HG03571 (cell line): ENCODE results near the gene ANKMY1.
"Not testable (repeated sequence)": the region's sequence is repeated elsewhere in the genome, so short reads cannot be mapped to it uniquely, and the experiment has no call there.

ENCODE experiments used
- ATAC-seq: cut with Tn5 transposase; IDR thresholded peaks from one replicate; pipeline ENCODE4 v1.9.1; 2021; ENCODE audit not compliant: unreplicated experiment

ANKMY1 gene

DNA sequence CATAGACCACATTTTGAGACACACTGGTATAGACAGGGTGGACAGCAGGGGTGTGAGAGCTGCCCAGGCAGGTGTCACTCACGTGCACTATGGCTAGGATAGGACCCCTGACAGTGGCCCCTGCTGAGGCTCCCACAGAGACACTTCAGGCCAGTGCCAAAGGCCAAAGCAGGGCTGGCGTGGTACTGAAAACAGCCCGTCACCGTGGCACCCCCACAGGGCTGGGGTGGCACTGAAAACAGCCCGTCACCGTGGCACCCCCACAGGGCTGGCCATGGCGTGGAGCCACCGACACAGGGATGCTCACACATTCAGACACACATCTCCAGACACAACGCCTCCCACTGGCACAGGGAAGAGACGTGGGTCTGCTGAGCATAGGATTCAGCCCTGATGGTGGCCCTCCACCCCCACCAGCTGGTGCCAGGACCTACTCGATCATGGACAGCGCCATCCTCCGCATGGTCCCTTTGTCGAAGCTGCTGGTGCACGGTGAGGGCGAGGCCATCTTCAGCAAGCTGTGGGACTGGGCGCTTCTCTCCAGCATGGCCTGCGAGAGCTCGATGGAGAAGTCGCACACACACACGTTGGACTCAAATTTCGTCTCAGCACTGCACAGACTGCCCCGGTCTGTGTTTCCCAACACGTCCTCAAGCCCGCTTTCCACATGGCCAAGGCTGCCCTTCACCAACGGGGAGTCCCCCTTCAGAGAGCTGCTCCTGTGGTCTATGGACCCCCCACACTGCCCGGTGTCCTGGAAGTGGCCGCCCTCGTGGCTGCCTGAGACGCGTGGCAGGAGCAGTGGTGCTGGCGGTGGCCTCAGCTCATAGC is 34.1 kb downstream of the ANKMY1 start:
- no peak for ATAC-seq

GRCh38 chr2:240522406-240522805 is 35.4 kb downstream of the ANKMY1 start:
- ATAC-seq, result no peak

GRCh38 chr2:240521885-240522284 is 35.9 kb downstream of the ANKMY1 start:
- not testable (repeated sequence) for ATAC-seq

- ATAC-seq, result no peak
Measured at GRCh38 chr2:240520974-240521350, 36.8 kb downstream of the ANKMY1 start.

DNA sequence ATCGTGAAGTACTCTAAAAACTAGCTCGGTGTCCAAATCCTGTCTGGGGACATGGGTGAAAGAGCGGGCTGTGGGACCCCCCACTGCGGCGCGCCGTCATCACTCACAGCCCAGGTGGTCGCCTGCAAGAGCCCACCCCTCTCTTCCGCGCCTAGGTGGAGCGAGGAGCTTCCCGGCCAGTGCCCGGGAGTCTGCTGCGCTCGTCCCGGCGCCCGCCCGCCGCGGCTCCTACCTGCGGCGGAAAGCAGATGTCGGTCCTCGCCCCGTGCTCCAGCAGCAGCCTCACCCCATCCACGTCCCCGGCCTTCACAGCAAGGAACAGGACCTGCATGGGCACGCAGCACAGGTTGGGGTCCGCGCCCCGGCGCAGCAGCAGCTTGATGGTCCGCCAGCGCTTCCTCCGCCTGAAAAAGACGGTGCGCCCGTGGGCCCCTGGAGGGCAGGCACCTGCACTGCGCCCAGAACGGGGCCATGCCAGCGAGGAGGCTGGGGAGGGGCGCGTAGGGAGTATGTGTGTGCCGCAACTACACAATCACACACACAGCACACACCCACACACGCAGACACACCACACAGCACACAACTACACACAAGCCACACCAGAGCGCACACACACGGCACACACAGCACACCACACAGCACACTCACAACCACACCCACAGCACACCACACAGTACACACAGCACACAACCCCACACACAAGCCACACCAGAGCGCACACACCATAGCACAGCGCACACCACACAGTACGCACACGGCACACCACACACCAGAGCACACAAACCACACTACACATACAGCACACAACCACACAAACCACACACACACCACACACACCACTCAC is 37.4 kb downstream of the ANKMY1 start:
- no peak for ATAC-seq

DNA sequence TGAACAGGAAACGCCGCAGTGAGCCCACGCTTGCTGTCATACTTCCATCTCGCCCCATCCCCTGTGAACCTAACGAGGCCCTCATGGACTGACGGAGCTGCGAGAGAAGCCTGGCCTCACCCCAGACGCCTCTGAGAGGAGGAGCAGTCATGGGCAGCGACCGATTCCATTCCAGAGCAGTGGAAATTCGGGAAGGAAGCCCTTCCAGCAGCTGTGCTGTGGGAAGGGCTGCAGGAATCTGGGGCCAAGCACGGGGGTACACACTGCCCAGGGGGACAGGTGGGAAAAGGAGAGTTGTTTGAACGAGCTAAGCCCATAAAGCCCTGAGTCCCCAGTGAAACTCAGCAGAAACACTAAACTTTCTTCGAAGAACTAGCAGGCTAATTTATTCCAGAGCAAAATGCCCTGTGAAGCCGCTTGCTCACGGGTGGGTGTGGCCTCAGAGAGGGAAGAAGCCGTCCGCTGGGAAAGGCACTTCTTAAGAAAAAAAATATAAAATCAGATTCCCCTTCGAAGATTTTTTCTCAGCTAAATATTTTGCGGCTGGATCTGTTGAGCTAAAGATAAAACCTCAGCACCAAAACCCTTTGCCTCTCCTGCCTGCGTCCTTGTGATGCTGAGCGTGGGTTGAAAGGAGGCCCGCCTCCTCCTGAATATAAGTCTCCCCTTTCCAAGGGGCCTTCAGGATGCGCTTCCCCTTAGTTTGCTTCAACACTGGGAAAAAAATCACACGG is 38.2 kb downstream of the ANKMY1 start:
- ATAC-seq, result no peak

DNA sequence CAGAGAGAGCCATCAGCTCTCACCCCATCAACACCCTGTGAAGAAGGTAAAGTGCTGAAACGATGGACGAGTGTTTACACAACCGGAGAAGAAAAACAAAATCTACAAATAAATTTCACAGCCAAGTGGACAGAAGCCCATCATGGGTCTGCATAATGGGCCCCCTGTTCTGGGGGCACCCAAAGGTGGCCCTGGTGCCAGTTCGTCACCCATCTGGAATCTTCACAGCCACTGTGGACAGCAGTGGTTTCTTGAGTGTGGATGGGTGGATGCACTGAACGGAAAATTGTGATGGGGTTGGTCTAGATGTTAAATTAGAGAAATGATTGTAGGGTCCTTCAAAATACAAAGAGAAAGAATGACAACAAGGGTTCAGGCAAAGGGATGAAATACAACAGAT is 38.8 kb downstream of the ANKMY1 start:
- ATAC-seq, result no peak

DNA sequence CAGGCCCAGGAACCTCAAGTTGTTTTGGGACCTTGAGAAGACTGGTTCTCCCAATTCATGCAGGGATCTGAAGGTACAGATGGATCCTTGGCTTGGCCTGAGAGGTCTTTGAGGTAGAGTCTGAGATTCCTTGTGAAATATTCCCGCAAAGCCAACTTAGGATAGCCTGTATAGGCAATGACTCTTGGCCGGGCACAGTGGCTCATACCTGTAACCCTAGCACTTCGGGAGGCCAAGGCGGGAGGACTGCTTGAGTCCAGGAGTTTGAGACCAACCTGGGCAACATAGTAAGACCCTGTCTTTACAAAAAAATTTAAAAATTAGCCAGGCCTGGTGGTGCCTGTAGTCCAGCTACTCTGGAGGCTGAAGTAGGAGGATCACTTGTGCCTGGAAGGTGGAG is 40.4 kb downstream of the ANKMY1 start:
- ATAC-seq, result no peak

DNA sequence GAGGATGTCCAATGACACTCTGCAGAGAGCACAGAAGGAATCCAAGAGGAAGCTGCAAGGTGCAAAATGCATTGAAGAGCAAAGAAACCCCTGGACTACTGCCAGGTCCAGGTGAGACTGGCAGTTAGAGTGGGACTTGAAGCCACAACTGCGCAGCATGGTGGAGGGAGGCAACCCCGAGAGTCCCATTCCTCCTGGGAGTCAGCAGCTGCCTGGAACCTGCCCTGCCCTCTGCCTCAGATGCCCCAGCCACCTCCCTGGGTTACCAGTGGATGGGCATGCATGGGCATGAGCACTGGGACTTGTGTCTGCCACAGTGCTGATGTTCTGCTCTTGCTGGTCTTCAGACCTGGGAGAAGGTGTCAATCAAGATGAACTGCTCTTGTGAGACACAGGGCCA is 43.2 kb downstream of the ANKMY1 start:
- no peak for ATAC-seq

DNA sequence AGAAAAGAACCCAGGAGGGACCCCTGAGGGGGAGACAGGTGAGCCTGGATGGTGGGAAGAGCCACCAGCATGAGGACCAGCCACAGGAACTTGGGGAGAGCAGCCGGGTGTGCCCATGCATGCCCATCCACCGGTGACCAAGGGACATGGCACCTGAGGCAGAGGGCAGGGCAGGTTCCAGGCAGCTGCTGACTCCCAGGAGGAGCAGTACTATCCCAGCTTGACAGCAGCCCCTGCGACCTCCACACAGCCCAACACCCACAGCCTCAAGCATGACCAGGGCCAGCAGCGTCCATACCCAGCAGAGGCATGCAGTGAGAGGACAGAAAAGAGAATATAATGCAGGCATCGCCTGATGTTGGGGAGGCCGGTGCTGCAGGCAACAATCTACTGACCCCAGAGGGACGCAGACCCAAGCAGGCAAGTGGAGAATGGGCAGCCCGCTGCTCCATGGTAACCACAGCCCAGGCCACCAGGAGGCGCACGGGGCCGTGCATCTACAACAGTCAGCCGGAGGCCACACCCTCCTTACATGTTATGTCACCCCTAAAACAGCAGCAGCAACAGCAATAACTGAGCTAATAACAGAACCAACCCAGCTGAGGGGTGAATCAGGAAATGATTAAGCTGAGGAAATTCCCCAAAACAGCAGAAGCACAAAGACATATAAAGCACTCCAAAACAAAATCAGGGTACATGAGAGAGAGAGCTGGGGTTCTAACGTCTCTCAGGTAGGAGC is 44.1 kb downstream of the ANKMY1 start:
- peak; percentile 94 for ATAC-seq

DNA sequence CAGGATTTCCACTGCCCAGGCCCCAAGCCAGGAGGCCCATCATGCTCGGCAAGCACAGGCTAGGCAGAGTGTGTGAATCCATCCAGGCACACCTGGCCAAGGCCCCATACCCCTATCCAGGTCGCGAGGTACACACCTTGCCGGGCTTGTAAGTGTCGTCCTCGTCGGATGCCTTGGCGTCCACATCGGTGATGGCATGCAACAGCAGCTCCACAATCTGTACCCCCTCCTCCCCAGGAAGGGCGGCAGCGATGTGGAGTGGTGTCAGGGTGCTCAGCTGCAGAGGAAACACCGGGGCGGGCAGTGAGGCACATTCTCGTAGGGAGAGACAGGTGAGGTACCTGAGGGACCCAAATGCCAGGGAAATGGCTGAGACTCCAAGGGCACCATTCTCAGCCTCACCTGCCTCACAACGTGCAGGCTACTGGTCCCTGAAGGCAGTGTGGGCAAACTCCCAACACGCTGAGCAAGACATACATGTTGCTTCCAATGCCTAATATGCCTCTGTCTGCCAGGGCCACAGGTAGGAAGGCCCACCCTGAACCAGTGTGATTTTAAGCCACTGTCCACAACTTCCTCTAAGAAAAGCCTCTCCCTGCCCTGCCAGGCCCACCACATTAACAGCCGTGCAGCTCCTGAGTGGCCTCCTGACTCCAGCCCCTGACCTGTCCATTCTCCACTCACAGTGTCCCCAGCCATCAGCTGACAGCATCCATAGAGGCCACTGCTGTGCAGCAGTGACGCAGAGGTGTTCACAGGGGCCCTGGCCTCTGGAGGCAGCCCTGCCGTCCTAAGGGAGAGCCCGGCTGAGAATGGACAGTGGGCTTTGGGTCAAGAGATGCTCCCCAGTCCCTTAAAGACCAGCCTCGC is 44.9 kb downstream of the ANKMY1 start:
- ATAC-seq, result no peak

GRCh38 chr2:240512109-240512485 is 45.7 kb downstream of the ANKMY1 start:
- no peak for ATAC-seq

GRCh38 chr2:240511351-240512108 is 46.3 kb downstream of the ANKMY1 start:
- ATAC-seq, result no peak

GRCh38 chr2:240510513-240511210 is 47.1 kb downstream of the ANKMY1 start:
- ATAC-seq, result no peak

GRCh38 chr2:240509667-240510512 is 47.9 kb downstream of the ANKMY1 start:
- ATAC-seq, result no peak

- ATAC-seq, result no peak
Measured at GRCh38 chr2:240508832-240509545, 48.8 kb downstream of the ANKMY1 start.

DNA sequence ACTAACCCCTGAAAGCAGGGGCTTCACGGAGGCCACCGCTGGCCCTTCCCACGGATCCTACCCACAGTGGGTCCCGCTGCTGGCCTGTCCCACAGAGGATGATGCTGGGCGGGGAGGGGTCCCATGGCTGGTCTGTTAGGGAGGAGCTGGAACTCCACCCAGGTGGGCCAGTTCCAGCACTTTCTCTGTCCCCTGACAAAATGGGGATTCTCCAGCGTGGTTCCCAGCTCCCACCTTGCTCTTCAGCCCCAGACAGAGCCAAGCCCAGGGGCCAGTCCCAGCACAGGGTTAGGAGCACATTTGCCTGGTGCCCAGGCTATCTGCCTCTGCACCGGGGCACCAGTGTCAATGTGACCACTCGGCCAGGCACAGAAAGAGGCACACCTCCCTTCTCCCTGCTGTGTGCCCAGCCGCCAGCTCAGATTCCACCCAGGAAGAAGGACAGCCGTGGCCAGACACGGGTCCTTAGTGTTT is 50.0 kb downstream of the ANKMY1 start:
- no peak for ATAC-seq
